ENCODE results near the gene PAH.

DNA sequence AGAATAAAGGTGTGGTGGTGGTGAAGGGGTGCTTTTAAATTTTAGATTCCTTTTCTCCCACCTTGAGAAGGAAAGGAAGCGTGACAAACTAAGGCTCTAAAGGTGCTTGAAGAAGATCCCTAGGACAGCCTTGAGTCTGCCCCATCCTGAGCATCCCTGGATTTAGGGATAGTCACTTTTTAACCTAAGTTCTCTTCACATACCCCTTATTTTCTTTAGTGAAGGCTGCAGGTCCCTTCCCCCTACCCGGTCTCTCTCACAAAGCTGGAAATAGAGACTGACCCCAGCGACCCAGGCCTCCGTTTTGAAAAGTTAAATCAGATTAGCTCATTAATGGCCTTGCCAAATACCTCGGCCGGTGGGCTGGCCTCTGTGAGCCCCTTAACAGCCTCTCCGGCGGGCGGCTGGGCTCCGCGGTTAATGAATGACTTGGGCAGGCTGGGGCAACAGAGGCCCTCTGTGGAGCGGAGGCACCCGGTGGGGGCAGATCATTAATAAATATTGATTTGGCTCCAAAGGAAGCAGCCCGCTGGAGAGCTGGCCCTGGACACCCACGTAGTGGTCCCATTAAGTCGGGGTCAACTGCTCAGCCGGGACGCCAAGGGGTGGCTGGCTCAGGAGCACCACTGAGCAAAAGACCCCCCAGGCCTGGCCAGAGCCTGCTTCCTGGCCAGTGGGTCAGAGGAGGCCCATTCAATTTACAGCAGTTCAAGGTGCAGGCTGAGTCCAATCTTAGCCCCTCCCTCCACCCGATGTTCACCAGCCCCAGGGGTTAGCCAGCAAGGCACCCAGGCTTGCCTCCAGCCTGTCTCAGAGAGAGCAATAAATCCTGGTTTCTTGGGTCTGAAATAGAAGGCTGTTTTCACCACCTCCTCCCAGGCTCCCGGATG, 31.8 kb downstream of the PAH start:
- TF ChIP-seq POLR2AphosphoS5 (IDR thresholded peaks at IDR 0.05) = no peak
- TF ChIP-seq POLR2A (IDR thresholded peaks at IDR 0.05) = no peak
- TF ChIP-seq, protein P1, sequence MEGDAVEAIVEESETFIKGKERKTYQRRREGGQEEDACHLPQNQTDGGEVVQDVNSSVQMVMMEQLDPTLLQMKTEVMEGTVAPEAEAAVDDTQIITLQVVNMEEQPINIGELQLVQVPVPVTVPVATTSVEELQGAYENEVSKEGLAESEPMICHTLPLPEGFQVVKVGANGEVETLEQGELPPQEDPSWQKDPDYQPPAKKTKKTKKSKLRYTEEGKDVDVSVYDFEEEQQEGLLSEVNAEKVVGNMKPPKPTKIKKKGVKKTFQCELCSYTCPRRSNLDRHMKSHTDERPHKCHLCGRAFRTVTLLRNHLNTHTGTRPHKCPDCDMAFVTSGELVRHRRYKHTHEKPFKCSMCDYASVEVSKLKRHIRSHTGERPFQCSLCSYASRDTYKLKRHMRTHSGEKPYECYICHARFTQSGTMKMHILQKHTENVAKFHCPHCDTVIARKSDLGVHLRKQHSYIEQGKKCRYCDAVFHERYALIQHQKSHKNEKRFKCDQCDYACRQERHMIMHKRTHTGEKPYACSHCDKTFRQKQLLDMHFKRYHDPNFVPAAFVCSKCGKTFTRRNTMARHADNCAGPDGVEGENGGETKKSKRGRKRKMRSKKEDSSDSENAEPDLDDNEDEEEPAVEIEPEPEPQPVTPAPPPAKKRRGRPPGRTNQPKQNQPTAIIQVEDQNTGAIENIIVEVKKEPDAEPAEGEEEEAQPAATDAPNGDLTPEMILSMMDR (IDR thresholded peaks at IDR 0.05 in 8 of 11, conservative IDR thresholded peaks at IDR 0.05 in 3 of 11) = no peak
